Tibial nerve (tissue), 4 donors: ENCODE measurements around the gene CPA4.

Experiments
- CTCF ChIP-seq, 5 experiments: fragments of 200-600 bp in 3 of 5; fragments of 450-650 bp in 2 of 5; sonication (generic) in 3 of 5; IDR thresholded peaks; one replicate each; pipeline ENCODE4 v1.5.1; 2016 to 2019; ENCODE audit warnings: antibody characterized with exemption in 5 of 5, mild to moderate bottlenecking in 3 of 5, moderate library complexity in 2 of 5
- EP300 ChIP-seq, 2 donors: sonication (generic); formaldehyde crosslinking; IDR thresholded peaks; one replicate each; pipeline ENCODE4 v1.6.1; 2017; ENCODE audit warnings: antibody characterized with exemption in 2 of 2, mild to moderate bottlenecking in 1 of 2
- POLR2A ChIP-seq, 2 donors: fragments of 450-650 bp; IDR thresholded peaks; one replicate each; pipeline ENCODE4 v1.6.1; 2017; ENCODE audit warnings: antibody characterized with exemption in 2 of 2, mild to moderate bottlenecking in 2 of 2, moderate library complexity in 2 of 2

- no peak for TF ChIP-seq CTCF (IDR thresholded peaks at IDR 0.05)
- no peak for TF ChIP-seq EP300 (IDR thresholded peaks at IDR 0.05)
- no peak for TF ChIP-seq POLR2A (IDR thresholded peaks at IDR 0.05)
These were observed 79.6 kb downstream of the CPA4 start for GRCh38 chr7:130372402-130373165.
